ENCODE results near the gene PRMT2.
A peak's percentile ranks its signal among the peaks of the same experiment; 100 is the strongest.

The PRMT2 gene

DNA sequence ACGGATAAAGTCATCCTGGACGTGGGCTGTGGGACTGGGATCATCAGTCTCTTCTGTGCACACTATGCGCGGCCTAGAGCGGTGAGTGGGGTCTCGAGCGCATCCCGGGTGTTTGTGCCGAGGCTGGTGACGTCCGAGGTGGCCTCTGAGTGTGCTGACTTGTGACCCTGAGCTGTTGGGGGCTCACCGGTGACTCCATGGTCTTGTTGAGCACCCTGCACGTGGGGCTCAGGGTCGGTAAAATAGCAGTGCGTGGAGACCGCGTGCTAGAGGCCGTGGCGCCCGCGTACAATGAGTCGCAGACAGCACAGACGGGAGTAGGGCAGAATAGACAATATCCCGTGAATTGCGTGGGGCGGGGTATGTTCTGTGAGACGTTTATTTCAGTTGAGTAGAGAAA is 13.1 kb downstream of the PRMT2 start:
- no peak overlapping the region for H2BK15ac ChIP-seq (ENCODE audit: low read depth, poor library complexity, severe bottlenecking)
- H4K91ac ChIP-seq (ENCODE audit: low read length) = peak overlapping the region; percentile 31
- H3K18ac ChIP-seq (ENCODE audit: low read depth in 1 of 2, low read length in 2 of 2) = no peak overlapping the region
- H2AFZ ChIP-seq (ENCODE audit: low read depth, low read length) = no peak overlapping the region
- no peak overlapping the region for H3K23ac ChIP-seq (ENCODE audit: low read length in 2 of 2)
- no peak overlapping the region for H3K4me2 ChIP-seq (ENCODE audit: low read length, poor library complexity, severe bottlenecking)
- H3K4me3 ChIP-seq (ENCODE audit: insufficient read depth in 1 of 2, low read depth in 1 of 2, low read length in 2 of 2) = no peak overlapping the region
- H3K4me1 ChIP-seq (ENCODE audit: control insufficient read depth, insufficient read depth, low read depth, low read length) = peaks cover 3% of the 10 kb centered on the region
- H4K8ac ChIP-seq (ENCODE audit: low read length) = no peak overlapping the region
- H2BK120ac ChIP-seq (ENCODE audit: low read depth, low read length) = no peak overlapping the region
- H2BK12ac ChIP-seq (ENCODE audit: low read length in 2 of 2) = no peak overlapping the region
- H3K14ac ChIP-seq (ENCODE audit: low read length in 2 of 2) = no peak overlapping the region
- peaks cover 5% of the 10 kb centered on the region for H3K9me3 ChIP-seq (ENCODE audit: control insufficient read depth, low read length)
- H3K36me3 ChIP-seq (ENCODE audit: control insufficient read depth in 1 of 2, insufficient read depth in 2 of 2, low read depth in 1 of 2, low read length in 2 of 2) = peaks cover 75 to 98% of the 10 kb centered on the region in 2 experiments
- H3K9ac ChIP-seq (ENCODE audit: low read length) = no peak overlapping the region
- H3K79me1 ChIP-seq (replicated peaks; ENCODE audit: low read length, poor library complexity, severe bottlenecking) = peaks cover 53% of the 10 kb centered on the region
- H3K27ac ChIP-seq (ENCODE audit: low read length, poor library complexity, severe bottlenecking) = no peak overlapping the region
- H2AK5ac ChIP-seq (ENCODE audit: low read length, severe bottlenecking) = no peak overlapping the region
- 98% methylated on average over 27 of the region's 27 CpGs for WGBS
- DNase-seq = no peak
- no peak overlapping the region for H3K4ac ChIP-seq (ENCODE audit: low read depth in 1 of 2, low read length in 2 of 2)
- H3K27me3 ChIP-seq (ENCODE audit: control insufficient read depth in 1 of 2, insufficient read depth in 1 of 2, low read length in 2 of 2) = no peaks in the 10 kb centered on the region
- no peak overlapping the region for H2BK5ac ChIP-seq (ENCODE audit: low read depth, low read length, poor library complexity, severe bottlenecking)

DNA sequence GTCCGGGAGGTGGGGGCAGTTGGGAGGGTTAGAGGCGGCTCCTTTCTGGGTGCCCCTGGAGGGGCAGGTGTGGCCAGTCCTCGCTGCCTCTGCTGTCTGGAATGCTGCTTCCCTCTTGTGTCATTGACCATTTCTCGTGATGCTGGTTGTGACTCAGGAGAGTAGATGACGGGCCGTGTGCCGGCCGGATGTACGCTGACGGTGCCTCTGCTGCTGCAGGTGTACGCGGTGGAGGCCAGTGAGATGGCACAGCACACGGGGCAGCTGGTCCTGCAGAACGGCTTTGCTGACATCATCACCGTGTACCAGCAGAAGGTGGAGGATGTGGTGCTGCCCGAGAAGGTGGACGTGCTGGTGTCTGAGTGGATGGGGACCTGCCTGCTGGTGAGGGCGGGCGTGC is 13.9 kb downstream of the PRMT2 start:
- Histone ChIP-seq H2BK120ac (ENCODE audit: low read depth, low read length) (no peak overlapping the region), H3K9ac (ENCODE audit: low read length) (no peak overlapping the region), H2AFZ (ENCODE audit: low read depth, low read length) (no peak overlapping the region), H3K4me2 (ENCODE audit: low read length, poor library complexity, severe bottlenecking) (no peak overlapping the region), H3K27ac (ENCODE audit: low read length, poor library complexity, severe bottlenecking) (no peak overlapping the region), H3K4me1 (ENCODE audit: control insufficient read depth, insufficient read depth, low read depth, low read length) (peaks cover 3% of the 10 kb centered on the region), H3K79me1 (replicated peaks; ENCODE audit: low read length, poor library complexity, severe bottlenecking) (peaks cover 49% of the 10 kb centered on the region), H3K23ac (ENCODE audit: low read length in 2 of 2) (no peak overlapping the region), H3K9me3 (ENCODE audit: control insufficient read depth, low read length) (peaks cover 10% of the 10 kb centered on the region), H3K14ac (ENCODE audit: low read length in 2 of 2) (no peak overlapping the region), H2BK15ac (ENCODE audit: low read depth, poor library complexity, severe bottlenecking) (no peak overlapping the region), H2BK12ac (ENCODE audit: low read length in 2 of 2) (no peak overlapping the region), H3K4ac (ENCODE audit: low read depth in 1 of 2, low read length in 2 of 2) (no peak overlapping the region), H4K8ac (ENCODE audit: low read length) (no peak overlapping the region), H2AK5ac (ENCODE audit: low read length, severe bottlenecking) (no peak overlapping the region), H3K36me3 (ENCODE audit: control insufficient read depth in 1 of 2, insufficient read depth in 2 of 2, low read depth in 1 of 2, low read length in 2 of 2) (peaks cover 73 to 98% of the 10 kb centered on the region in 2 experiments), H3K4me3 (ENCODE audit: insufficient read depth in 1 of 2, low read depth in 1 of 2, low read length in 2 of 2) (no peak overlapping the region), H3K18ac (ENCODE audit: low read depth in 1 of 2, low read length in 2 of 2) (no peak overlapping the region), H4K91ac (ENCODE audit: low read length) (no peak overlapping the region), H2BK5ac (ENCODE audit: low read depth, low read length, poor library complexity, severe bottlenecking) (no peak overlapping the region), H3K27me3 (ENCODE audit: control insufficient read depth in 1 of 2, insufficient read depth in 1 of 2, low read length in 2 of 2) (no peaks in the 10 kb centered on the region)
- 98% methylated on average over 19 of the region's 19 CpGs for WGBS
- no peak for DNase-seq

DNA sequence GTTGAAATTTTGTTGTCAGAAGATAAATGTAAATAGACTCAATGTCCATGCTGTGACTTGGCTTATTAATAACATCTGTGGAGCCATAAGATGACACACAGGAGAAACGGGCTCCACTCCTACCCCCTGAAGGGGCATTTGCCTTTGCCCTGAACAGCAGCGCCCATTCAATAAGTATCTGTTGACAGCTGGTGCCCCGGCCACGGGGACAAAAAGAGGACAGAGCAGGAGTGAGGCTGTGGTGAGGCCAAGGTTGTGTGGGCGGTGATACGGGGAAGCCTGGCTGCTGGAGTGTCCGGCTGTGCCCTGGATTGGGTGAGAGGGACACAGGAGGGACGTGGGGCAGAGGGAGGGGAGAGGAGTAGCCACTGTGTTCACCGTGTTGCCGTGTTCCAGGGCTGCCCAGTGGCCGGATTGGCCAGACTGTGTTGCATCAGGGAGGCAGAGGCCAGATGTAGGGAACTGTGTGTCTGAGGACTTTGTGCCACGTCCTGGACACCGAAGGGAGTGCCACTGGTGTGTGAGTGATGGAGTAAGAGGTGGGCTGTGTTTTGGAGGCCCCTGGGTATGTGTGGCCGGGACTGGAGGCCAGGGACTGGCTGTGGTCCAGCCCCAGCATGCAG is 15.1 kb downstream of the PRMT2 start:
- WGBS = 98% methylated on average over 14 of the region's 14 CpGs

DNA sequence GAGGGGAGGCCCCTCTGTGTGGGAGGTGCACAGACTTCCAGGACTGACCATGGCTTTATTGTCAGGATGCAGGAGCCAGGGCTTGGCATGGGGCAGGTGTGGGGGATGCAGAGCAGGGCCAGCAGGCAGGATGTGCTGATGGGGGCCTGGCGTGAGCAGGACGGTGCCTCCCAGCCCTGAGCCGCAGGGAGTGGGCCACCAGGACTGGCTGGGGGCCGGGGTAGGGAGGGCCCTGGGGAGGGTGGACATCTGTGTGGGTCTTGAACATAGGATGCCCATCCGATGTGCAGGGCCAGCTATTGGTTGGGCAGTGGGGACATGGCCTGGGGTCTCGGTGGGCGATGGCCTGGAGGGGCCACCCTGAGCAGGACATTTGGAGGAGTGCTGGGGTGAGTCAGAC is 15.6 kb downstream of the PRMT2 start:
- Histone ChIP-seq H3K4ac (ENCODE audit: low read depth in 1 of 2, low read length in 2 of 2) (no peak overlapping the region), H3K79me1 (replicated peaks; ENCODE audit: low read length, poor library complexity, severe bottlenecking) (peaks cover 48% of the 10 kb centered on the region), H3K4me1 (ENCODE audit: control insufficient read depth, insufficient read depth, low read depth, low read length) (peaks cover 3% of the 10 kb centered on the region), H3K9ac (ENCODE audit: low read length) (no peak overlapping the region), H3K9me3 (ENCODE audit: control insufficient read depth, low read length) (peaks cover 27% of the 10 kb centered on the region), H2BK120ac (ENCODE audit: low read depth, low read length) (no peak overlapping the region), H4K8ac (ENCODE audit: low read length) (no peak overlapping the region), H3K27ac (ENCODE audit: low read length, poor library complexity, severe bottlenecking) (no peak overlapping the region), H2BK15ac (ENCODE audit: low read depth, poor library complexity, severe bottlenecking) (no peak overlapping the region), H3K27me3 (ENCODE audit: control insufficient read depth in 1 of 2, insufficient read depth in 1 of 2, low read length in 2 of 2) (no peaks in the 10 kb centered on the region), H2AK5ac (ENCODE audit: low read length, severe bottlenecking) (no peak overlapping the region), H3K4me3 (ENCODE audit: insufficient read depth in 1 of 2, low read depth in 1 of 2, low read length in 2 of 2) (no peak overlapping the region), H3K23ac (ENCODE audit: low read length in 2 of 2) (no peak overlapping the region), H2BK12ac (ENCODE audit: low read length in 2 of 2) (no peak overlapping the region), H3K18ac (ENCODE audit: low read depth in 1 of 2, low read length in 2 of 2) (no peak overlapping the region), H3K4me2 (ENCODE audit: low read length, poor library complexity, severe bottlenecking) (no peak overlapping the region), H3K36me3 (ENCODE audit: control insufficient read depth in 1 of 2, insufficient read depth in 2 of 2, low read depth in 1 of 2, low read length in 2 of 2) (peaks cover 61 to 98% of the 10 kb centered on the region in 2 experiments), H2BK5ac (ENCODE audit: low read depth, low read length, poor library complexity, severe bottlenecking) (no peak overlapping the region), H4K91ac (ENCODE audit: low read length) (no peak overlapping the region), H2AFZ (ENCODE audit: low read depth, low read length) (no peak overlapping the region), H3K14ac (ENCODE audit: low read length in 2 of 2) (no peak overlapping the region)
- 100% methylated on average over 7 of the region's 7 CpGs for WGBS
- DNase-seq = no peak

More for the DNA sequence above, 15.1 kb downstream of the PRMT2 start:
- DNase-seq = no peak
- H2AFZ ChIP-seq (ENCODE audit: low read depth, low read length) = no peak overlapping the region
- no peak overlapping the region for H2BK12ac ChIP-seq (ENCODE audit: low read length in 2 of 2)
- H2BK15ac ChIP-seq (ENCODE audit: low read depth, poor library complexity, severe bottlenecking) = no peak overlapping the region
- H3K4ac ChIP-seq (ENCODE audit: low read depth in 1 of 2, low read length in 2 of 2) = no peak overlapping the region
- peaks cover 23% of the 10 kb centered on the region for H3K9me3 ChIP-seq (ENCODE audit: control insufficient read depth, low read length)
- no peak overlapping the region for H4K91ac ChIP-seq (ENCODE audit: low read length)
- no peak overlapping the region for H3K9ac ChIP-seq (ENCODE audit: low read length)
- no peak overlapping the region for H2BK5ac ChIP-seq (ENCODE audit: low read depth, low read length, poor library complexity, severe bottlenecking)
- H3K23ac ChIP-seq (ENCODE audit: low read length in 2 of 2) = no peak overlapping the region
- no peak overlapping the region for H3K4me2 ChIP-seq (ENCODE audit: low read length, poor library complexity, severe bottlenecking)
- peaks cover 48% of the 10 kb centered on the region for H3K79me1 ChIP-seq (replicated peaks; ENCODE audit: low read length, poor library complexity, severe bottlenecking)
- no peak overlapping the region for H3K18ac ChIP-seq (ENCODE audit: low read depth in 1 of 2, low read length in 2 of 2)
- peaks cover 63 to 98% of the 10 kb centered on the region in 2 experiments for H3K36me3 ChIP-seq (ENCODE audit: control insufficient read depth in 1 of 2, insufficient read depth in 2 of 2, low read depth in 1 of 2, low read length in 2 of 2)
- no peak overlapping the region for H2BK120ac ChIP-seq (ENCODE audit: low read depth, low read length)
- H2AK5ac ChIP-seq (ENCODE audit: low read length, severe bottlenecking) = no peak overlapping the region
- peaks cover 3% of the 10 kb centered on the region for H3K4me1 ChIP-seq (ENCODE audit: control insufficient read depth, insufficient read depth, low read depth, low read length)
- no peak overlapping the region for H3K4me3 ChIP-seq (ENCODE audit: insufficient read depth in 1 of 2, low read depth in 1 of 2, low read length in 2 of 2)
- H3K27me3 ChIP-seq (ENCODE audit: control insufficient read depth in 1 of 2, insufficient read depth in 1 of 2, low read length in 2 of 2) = no peaks in the 10 kb centered on the region
- H3K27ac ChIP-seq (ENCODE audit: low read length, poor library complexity, severe bottlenecking) = no peak overlapping the region
- H3K14ac ChIP-seq (ENCODE audit: low read length in 2 of 2) = peak overlapping the region in 1 of 2 experiments; percentile 26
- H4K8ac ChIP-seq (ENCODE audit: low read length) = no peak overlapping the region
